Activated T-cell treated with anti-CD3 and anti-CD28 coated beads, Interleukin-2, amount 50 U/mL, for 24 hours (primary cell): ENCODE data around the gene MFAP4.
A peak's percentile ranks its signal among the peaks of the same experiment; 100 is the strongest.

ENCODE experiments used
- DNase-seq: peaks from one replicate; pipeline ENCODE4 v3.0.0-alpha.2; 2020
- H3K27ac Mint-ChIP-seq: 2 replicates; pipeline ENCODE4 v1.8.0; 2020; ENCODE audit warnings: mild to moderate bottlenecking, mixed read lengths
- H3K27me3 Mint-ChIP-seq: 2 replicates; pipeline ENCODE4 v1.8.0; 2020; ENCODE audit warnings: mixed read lengths
- H3K36me3 Mint-ChIP-seq: 2 replicates; pipeline ENCODE4 v1.8.0; 2020; ENCODE audit warnings: low read depth, mixed read lengths
- H3K4me1 Mint-ChIP-seq: 2 replicates; pipeline ENCODE4 v1.8.0; 2020; ENCODE audit warnings: low read depth, mixed read lengths
- H3K4me3 Mint-ChIP-seq: 2 replicates; pipeline ENCODE4 v1.8.0; 2020; ENCODE audit warnings: mild to moderate bottlenecking, moderate library complexity, mixed read lengths
- H3K9me3 Mint-ChIP-seq: 2 replicates; pipeline ENCODE4 v1.8.0; 2020; ENCODE audit warnings: mixed read lengths

MFAP4 gene

DNA sequence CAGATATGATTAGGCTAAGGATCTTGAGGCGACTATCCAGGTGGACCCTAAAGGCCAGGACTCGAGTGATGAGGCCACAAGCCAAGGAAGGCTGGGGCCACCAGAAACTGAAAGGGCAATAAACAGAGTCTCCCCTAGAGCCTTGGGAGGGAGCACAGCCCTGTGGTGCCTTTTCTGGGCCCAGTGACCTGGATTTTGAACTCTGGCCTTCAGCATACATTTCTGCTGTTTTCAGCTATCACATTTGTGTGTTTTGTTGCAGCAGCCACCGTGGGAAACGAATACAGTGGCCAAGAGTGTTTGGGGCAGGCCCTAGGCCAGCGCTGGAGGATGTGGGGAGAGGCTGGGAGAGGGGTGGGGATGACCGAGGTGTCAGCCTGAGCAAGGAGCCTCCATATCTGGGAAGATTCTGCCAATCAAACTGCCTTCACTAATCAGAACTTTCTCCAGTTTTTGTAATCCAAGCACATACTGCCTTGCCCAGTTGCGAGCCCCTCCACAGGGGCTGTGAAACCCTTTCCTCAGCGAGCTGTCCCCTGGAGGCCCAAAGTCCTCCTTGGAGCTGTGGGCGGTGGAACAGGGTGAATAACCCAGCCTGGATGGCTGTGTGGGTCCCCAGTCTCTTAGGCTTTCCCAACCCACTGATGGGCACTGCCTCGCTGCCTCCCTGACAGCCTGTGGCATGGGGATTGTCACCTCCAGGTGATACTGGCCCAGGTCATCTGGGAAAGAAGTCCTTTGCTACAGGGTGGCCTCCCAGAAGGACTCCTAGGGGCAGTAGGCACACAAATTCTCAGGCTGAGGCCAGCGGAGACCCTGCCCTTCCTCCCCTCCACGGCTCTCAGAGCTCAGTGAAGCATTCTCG is 41.3 kb downstream of the MFAP4 start:
- peak; percentile 17 for DNase-seq
- Mint-ChIP-seq H3K4me1 (no peaks in the 10 kb centered on the region), H3K36me3 (no peaks in the 10 kb centered on the region), H3K9me3 (no peaks in the 10 kb centered on the region), H3K4me3 (no peak overlapping the region), H3K27me3 (peaks cover 18% of the 10 kb centered on the region), H3K27ac (no peak overlapping the region)

DNA sequence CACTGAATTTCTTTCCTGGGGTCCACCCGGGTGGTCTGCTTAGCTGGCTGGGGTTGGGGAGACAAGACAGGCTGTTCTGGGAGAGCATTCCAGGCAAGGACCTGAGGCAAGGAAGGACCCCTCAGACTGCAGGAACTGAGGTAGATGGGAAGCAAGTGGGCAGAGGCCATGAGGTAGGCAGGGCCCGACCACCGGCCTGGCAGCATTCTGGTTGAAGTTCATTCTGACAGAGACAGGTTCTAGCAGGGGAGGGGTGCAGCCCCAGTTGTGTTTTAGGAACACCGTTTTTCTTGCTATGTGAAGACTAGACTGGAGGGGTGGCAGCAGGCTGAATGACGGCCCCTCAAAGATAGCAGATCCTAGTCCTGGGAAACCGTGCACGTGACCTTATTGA is 41.9 kb downstream of the MFAP4 start:
- Mint-ChIP-seq H3K9me3 (no peaks in the 10 kb centered on the region), H3K4me3 (no peak overlapping the region), H3K36me3 (no peaks in the 10 kb centered on the region), H3K27me3 (peaks cover 19% of the 10 kb centered on the region), H3K4me1 (no peaks in the 10 kb centered on the region), H3K27ac (no peak overlapping the region)
- peak; percentile 16 for DNase-seq

DNA sequence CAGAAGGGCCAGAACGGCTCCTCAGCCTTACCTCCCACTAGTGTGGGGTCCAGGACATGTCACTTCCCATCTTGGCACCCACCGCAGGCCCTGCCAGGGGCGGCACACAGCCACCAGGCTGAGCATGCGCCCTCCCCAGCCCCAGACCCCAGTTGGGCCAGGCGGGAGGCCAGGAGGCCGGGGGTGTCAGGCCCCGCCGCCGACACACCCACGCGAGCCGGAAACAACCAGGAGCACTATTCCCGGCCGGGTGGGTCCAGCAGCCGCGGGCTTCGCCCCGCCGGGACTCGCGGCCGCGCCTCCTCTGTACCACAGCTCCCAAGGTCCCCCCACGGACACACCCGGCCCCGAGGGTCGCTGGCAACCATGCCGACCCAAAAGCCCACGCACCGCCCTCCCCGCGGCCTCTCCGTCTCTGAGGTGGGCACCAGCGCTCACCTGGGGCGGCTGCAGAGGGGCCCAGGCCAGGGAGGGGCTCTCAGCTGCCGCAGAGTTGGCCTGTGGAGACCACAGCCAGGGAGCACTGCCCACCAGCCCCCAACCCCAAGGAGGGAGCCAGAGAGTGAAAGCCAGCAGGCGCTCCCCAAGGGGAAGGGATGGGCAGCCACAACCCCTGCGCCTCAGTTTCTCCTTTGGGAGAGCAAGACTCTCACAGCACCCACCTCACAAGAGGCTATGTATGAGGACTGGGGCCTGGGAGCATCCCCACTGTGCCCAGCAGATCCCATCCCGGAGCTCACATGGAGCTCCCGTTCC is 42.5 kb downstream of the MFAP4 start:
- H3K36me3 Mint-ChIP-seq = no peaks in the 10 kb centered on the region
- H3K4me1 Mint-ChIP-seq = no peaks in the 10 kb centered on the region
- H3K4me3 Mint-ChIP-seq = no peak overlapping the region
- H3K27me3 Mint-ChIP-seq = peaks cover 18% of the 10 kb centered on the region
- DNase-seq = peak; percentile 16
- no peaks in the 10 kb centered on the region for H3K9me3 Mint-ChIP-seq
- no peak overlapping the region for H3K27ac Mint-ChIP-seq

DNA sequence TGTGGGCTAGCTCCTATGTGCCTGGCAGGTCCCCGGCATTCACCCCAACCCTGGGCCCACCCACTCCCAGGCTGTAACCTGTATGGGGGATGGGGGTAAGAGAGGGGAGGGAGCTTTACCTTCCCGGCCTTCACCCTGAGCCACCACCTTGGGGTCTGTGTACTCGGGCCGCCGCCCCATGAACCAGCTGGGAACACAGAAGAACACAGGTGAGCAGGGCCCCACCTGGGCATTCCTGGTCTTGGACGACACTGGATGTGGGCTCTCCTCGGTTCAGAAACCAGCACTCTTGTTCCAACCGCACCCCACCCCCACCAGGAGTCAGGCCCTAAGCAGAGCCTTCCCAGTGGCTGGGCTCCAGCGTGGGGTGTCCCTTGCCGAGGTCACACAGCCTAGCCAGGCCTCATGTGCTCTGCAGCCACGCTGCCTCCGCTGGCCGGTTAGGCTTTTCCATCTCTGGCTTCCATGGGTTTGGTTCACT is 43.3 kb downstream of the MFAP4 start:
- Mint-ChIP-seq H3K4me3 (no peak overlapping the region), H3K27me3 (peaks cover 25% of the 10 kb centered on the region), H3K9me3 (no peaks in the 10 kb centered on the region), H3K36me3 (no peaks in the 10 kb centered on the region), H3K4me1 (no peaks in the 10 kb centered on the region), H3K27ac (no peak overlapping the region)
- DNase-seq = peak; percentile 22

DNA sequence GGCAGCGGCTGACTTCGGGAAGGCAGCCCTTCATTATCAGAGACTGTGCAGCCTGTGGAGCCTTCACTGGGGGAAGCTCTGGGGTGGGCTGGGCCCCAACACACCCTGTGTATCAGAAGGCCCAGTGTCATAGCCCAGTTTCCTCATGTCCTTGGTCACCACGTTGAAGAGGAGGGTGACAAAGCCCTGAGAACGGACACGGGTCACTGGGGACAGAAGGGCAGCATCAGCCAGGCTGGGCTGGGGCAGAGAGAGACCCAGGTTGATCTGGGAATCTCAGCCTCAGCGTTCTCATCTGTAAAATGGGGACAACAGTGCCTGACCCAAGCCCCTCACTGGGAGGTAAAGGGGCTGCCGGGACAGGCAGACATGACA is 43.7 kb downstream of the MFAP4 start:
- DNase-seq = peak; percentile 1
- no peak overlapping the region for H3K4me3 Mint-ChIP-seq
- H3K4me1 Mint-ChIP-seq = no peaks in the 10 kb centered on the region
- peaks cover 29% of the 10 kb centered on the region for H3K27me3 Mint-ChIP-seq
- no peaks in the 10 kb centered on the region for H3K36me3 Mint-ChIP-seq
- H3K9me3 Mint-ChIP-seq = no peaks in the 10 kb centered on the region
- no peak overlapping the region for H3K27ac Mint-ChIP-seq

DNA sequence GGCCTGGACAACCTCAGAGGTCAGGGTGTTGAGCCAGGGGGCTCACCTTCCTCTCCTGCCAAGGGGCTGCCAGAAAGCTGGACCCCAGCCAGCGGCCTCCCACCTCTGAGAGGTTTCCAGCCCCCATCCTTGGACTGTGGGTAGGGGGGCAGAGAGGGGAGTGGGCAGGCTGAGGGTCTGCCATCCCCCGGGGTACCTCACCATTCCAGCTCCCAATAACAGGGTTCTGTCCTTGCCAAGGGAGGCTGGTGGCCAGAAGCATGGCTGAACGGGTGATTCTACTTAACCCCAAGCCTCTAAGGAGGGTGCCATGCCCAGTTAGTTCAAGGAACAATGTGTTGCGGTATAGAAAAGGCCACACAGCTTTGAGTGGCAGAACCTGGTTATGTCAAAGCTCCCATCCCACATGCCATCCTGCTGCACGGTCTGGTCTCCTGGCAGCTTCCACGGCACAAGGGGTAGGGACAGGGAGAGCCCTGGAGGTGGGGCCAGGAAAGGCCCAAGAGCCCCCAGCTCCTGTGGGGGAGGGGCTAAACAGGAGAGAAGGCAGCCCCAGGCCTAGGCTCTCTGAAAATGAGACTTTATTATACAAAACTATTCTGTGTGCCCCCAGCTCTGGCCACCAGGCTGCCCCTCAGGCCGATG is 44.3 kb downstream of the MFAP4 start:
- peaks cover 29% of the 10 kb centered on the region for H3K27me3 Mint-ChIP-seq
- H3K4me3 Mint-ChIP-seq = no peak overlapping the region
- H3K9me3 Mint-ChIP-seq = no peaks in the 10 kb centered on the region
- peak; percentile 20 for DNase-seq
- no peaks in the 10 kb centered on the region for H3K36me3 Mint-ChIP-seq
- no peaks in the 10 kb centered on the region for H3K4me1 Mint-ChIP-seq
- no peak overlapping the region for H3K27ac Mint-ChIP-seq

DNA sequence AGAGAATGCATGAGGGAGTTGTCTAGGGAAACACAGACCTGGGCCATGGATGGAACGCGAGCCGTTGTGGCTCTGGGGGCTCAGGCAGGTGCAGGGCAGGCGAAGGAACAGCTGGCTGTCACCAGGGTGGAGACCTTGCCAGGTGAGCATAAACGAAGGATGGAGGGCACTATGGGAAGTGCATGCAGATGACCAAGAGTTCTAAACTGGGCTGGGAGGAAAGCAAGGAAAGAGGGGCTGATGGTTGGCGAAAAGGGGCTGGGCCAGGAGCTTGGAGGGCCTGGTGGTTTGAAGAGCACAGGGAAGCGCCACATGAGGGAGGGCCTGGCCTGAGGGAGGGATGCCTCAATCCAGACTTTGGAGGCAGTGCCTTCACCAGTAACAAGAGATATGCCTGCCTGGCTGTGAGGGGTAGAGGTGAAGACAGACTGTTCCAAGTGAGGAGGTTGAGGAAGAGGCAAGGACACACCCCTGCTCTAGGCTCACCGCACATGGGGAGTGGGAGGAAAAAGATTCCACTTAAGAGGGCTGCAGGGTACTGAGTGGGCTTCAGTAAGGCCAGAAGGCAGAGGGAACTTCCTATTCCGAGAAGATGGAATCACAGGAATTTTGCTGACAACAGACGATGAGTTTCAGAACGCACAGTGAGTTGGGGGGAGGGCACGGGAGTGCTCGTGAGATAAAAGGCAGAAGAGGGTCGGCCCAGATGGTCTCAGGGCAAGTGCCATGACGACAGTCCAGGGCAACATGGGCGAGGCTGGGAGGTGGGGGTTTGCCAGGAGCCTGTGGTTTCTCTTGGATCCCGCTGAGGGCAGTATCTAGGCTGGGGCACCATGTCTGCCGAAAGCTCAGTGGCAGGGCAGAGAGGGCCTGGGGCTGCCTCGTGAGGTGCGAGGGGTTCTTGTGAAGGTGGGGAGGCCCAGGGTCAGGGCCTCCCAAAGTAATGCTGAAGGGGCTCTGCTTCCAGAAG is 45.1 kb downstream of the MFAP4 start:
- peak; percentile 25 for DNase-seq
- H3K36me3 Mint-ChIP-seq = no peaks in the 10 kb centered on the region
- no peak overlapping the region for H3K4me3 Mint-ChIP-seq
- H3K9me3 Mint-ChIP-seq = no peaks in the 10 kb centered on the region
- peaks cover 36% of the 10 kb centered on the region for H3K27me3 Mint-ChIP-seq
- no peaks in the 10 kb centered on the region for H3K4me1 Mint-ChIP-seq
- H3K27ac Mint-ChIP-seq = no peak overlapping the region

DNA sequence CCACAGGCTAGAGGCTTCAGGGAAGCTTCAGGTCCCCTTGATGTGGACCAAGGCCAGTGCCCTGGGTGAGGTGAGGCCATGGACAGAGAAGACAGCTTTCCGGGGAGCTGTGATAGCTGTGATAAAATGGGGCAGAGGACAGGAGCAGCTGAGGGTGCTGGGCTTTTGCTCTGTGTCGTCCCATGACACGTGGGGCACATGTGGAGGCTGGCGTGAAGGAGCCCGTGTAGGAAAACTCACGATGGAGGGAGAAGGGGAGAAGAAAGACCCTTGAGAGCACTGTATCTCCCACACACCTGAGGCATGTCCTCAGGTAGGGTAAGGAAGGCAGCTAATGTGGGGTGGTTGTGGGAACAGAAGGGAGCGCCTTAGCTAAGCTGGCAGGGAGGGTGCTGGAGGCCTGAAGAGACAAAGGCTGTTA is 45.8 kb downstream of the MFAP4 start:
- Mint-ChIP-seq H3K9me3 (no peaks in the 10 kb centered on the region), H3K27me3 (peaks cover 40% of the 10 kb centered on the region), H3K36me3 (no peaks in the 10 kb centered on the region), H3K4me1 (no peaks in the 10 kb centered on the region), H3K27ac (no peak overlapping the region), H3K4me3 (no peak overlapping the region)
- no peak for DNase-seq

DNA sequence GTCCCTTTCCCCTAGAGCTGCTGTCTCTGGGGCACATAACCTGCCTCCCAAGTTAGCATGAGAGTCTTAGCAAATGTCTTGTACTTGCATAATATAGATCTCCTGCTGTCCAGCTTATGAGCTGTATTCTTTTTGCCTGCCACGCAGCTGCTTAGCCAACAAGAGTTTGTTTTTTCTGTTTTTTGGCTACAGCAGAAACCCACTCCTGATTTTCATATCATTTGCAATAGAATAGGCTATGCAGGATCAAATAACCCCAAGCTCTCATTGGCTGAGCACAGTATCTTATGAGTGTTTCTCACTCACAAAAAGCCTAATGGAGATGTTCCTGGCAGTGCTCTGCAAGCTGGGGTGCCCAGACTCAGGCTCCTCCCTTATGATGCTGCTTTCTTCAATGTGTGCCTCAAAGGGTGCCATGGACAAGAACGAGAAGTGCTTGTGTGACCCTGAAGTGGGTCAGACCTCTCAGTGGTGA is 47.6 kb downstream of the MFAP4 start:
- Mint-ChIP-seq H3K4me1 (no peaks in the 10 kb centered on the region), H3K27me3 (peaks cover 53% of the 10 kb centered on the region), H3K9me3 (no peaks in the 10 kb centered on the region), H3K36me3 (no peaks in the 10 kb centered on the region), H3K27ac (no peak overlapping the region), H3K4me3 (no peak overlapping the region)
- DNase-seq = no peak

DNA sequence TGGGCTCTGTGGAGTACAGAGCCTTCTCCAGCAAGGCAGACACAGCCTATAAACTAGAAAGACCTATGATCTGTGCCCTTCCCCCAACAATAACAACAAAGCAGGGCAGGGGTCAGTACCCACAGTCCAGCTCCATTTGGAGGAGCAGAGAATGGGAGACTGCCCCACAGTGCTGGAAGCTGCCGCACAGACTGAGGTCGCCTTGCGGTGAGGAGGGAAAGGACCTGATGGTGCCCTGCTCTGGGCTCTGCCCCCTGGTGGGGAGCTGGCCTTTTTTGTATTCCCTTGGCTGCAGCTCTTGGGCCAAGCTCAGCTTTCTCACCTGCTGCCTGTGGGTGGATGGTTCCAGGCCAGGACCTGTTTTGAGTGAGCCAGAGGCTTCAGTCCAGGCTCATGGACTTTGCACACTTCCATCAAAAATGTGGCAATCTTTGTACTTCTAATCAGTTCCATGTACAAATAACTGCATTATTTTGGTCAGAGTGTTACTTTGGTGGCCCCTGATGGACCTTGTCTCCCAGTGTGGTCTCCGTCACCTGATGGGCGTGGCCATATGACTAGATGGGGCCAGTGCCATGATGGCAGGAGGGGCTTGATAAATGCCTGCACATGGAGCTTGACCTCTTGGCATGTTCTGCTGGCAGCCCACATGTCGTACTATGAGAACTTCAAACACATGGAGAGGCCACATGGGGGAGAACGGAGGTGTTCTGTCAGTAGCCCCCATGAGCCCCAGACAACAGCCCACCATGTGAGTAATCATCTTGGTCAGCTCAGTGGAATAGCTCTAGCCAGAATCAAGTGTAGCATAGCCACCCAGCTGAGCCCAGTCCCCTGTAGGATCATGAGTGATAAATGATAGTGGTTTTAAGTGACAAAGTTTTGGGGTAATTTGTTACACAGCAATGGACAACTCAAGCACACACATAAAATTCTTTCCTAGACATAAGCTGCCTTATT is 48.7 kb downstream of the MFAP4 start:
- Mint-ChIP-seq H3K27ac (no peak overlapping the region), H3K36me3 (no peaks in the 10 kb centered on the region), H3K4me3 (no peak overlapping the region), H3K9me3 (no peaks in the 10 kb centered on the region), H3K27me3 (peaks cover 53% of the 10 kb centered on the region), H3K4me1 (no peaks in the 10 kb centered on the region)
- DNase-seq = peak; percentile 69

DNA sequence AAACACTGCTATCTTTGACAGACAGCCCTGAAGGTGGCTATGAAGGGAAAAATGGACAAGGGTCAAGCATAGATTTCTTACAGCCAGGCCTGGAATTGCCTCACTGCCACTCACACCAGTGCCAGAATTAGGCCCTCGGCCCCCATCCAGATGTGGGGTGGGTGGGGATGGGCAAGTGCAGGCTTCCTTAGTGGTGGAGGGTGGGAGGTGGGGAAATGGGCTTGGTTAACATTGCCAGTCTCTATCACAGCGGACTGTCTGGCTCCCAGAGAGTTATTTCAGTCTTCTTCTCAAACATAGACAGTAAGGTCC is 49.3 kb downstream of the MFAP4 start:
- Mint-ChIP-seq H3K4me1 (peaks cover 2% of the 10 kb centered on the region), H3K36me3 (no peaks in the 10 kb centered on the region), H3K27ac (no peak overlapping the region), H3K27me3 (peaks cover 53% of the 10 kb centered on the region), H3K4me3 (no peak overlapping the region), H3K9me3 (no peaks in the 10 kb centered on the region)
- no peak for DNase-seq

DNA sequence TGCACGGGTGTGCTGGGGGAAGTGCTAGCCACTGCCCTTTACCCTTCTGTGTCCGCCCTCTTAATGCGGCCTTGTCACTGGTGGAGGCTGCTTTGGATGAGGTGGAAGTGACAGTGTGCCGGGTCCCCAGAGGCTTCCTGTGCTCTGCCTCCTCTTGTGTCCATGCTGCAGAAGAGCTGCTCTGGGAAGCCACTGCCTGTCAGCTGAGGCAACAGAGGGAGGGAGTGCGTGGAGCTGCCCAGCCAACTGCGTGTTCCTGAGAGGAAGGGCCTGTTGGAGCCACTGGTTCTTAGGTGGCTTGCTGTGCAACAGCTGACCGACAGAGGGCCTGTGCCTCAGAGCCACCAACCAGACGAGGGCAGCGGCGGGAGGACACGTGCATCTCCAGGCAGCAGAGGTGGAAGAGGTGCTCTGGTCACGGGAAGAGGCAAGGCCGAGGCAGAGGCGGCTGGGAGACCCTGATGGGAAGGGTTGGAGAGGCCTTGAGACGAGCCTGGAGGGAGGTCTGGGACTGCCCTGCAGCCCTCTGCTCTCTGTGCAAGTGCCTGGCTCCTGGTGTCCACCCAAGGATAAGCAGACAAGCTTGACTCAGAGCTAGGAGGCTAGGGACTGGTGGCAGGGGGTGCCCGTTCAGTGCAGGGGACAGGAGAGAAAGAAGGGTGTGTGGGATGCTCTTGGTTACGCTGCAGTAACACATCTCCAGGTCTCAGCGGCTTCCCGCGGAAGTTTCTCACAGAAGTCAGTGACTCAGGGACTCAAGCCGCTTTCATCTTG is 49.9 kb downstream of the MFAP4 start:
- H3K27me3 Mint-ChIP-seq = peaks cover 51% of the 10 kb centered on the region
- H3K36me3 Mint-ChIP-seq = no peaks in the 10 kb centered on the region
- no peak overlapping the region for H3K27ac Mint-ChIP-seq
- no peaks in the 10 kb centered on the region for H3K9me3 Mint-ChIP-seq
- H3K4me1 Mint-ChIP-seq = peaks cover 4% of the 10 kb centered on the region
- H3K4me3 Mint-ChIP-seq = no peak overlapping the region
- DNase-seq = no peak
